ENCODE results near the gene RIIAD1.

Gene RIIAD1

GRCh38 chr1:151716771-151717631 is 4.3 kb upstream of the RIIAD1 start, which contains the start of gene CELF3:
CELF3 (minus strand) TSS chr1:151716803; CDS start chr1:151716020, 783 bp downstream.
- no peak within 1 kb of the TSS for H2AFZ ChIP-seq (ENCODE audit: low read length)
- TF ChIP-seq EZH2 (IDR thresholded peaks at IDR 0.05; ENCODE audit: borderline replicate concordance, low read length) = no peak
- no peak for TF ChIP-seq CTCF (IDR thresholded peaks at IDR 0.05; ENCODE audit: low read length)
- H3K9me3 ChIP-seq (ENCODE audit: low read length) = no peaks in the 10 kb centered on the region
- H3K79me2 ChIP-seq (ENCODE audit: insufficient read depth, low read length) = no peaks in the 10 kb centered on the region
- H3K9me2 ChIP-seq (ENCODE audit: low read depth, low read length) = no peaks in the 10 kb centered on the region
- H3K9ac ChIP-seq (ENCODE audit: low read length) = no peak within 1 kb of the TSS
- H3K4me1 ChIP-seq (ENCODE audit: insufficient read depth, low read length, severe bottlenecking) = peaks cover 5% of the 10 kb centered on the region
- H3K4me3 ChIP-seq (ENCODE audit: low read depth, low read length, poor library complexity, severe bottlenecking) = no peak within 1 kb of the TSS
- peak within 1 kb of the TSS; percentile 30; the same call in 1 of the 2 replicates for H3K4me2 ChIP-seq (ENCODE audit: low read length)
- no peaks in the 10 kb centered on the region for H4K20me1 ChIP-seq (ENCODE audit: insufficient read depth, low read length)
- no peaks in the 10 kb centered on the region for H3K36me3 ChIP-seq (ENCODE audit: insufficient read depth, low read length)
- no peak within 1 kb of the TSS for H3K27ac ChIP-seq (ENCODE audit: low read depth, low read length, poor library complexity, severe bottlenecking)
- H3F3A ChIP-seq (ENCODE audit: insufficient read depth, low read length) = no peaks in the 10 kb centered on the region
- H3K27me3 ChIP-seq (ENCODE audit: insufficient read depth, low read length) = no peaks in the 10 kb centered on the region; the same call in 1 of the 2 replicates

GRCh38 chr1:151718011-151718431 is 3.3 kb upstream of the RIIAD1 start:
- H3K79me2 ChIP-seq (ENCODE audit: insufficient read depth, low read length) = no peaks in the 10 kb centered on the region
- no peak overlapping the region for H2AFZ ChIP-seq (ENCODE audit: low read length)
- H4K20me1 ChIP-seq (ENCODE audit: insufficient read depth, low read length) = no peaks in the 10 kb centered on the region
- H3F3A ChIP-seq (ENCODE audit: insufficient read depth, low read length) = no peaks in the 10 kb centered on the region
- H3K27me3 ChIP-seq (ENCODE audit: insufficient read depth, low read length) = no peaks in the 10 kb centered on the region; the same call in 1 of the 2 replicates
- TF ChIP-seq EZH2 (IDR thresholded peaks at IDR 0.05; ENCODE audit: borderline replicate concordance, low read length) = no peak
- no peak for TF ChIP-seq CTCF (IDR thresholded peaks at IDR 0.05; ENCODE audit: low read length)
- H3K4me3 ChIP-seq (ENCODE audit: low read depth, low read length, poor library complexity, severe bottlenecking) = no peak overlapping the region
- H3K4me2 ChIP-seq (ENCODE audit: low read length) = no peak overlapping the region
- H3K27ac ChIP-seq (ENCODE audit: low read depth, low read length, poor library complexity, severe bottlenecking) = no peak overlapping the region
- H3K9me3 ChIP-seq (ENCODE audit: low read length) = no peaks in the 10 kb centered on the region
- no peaks in the 10 kb centered on the region for H3K36me3 ChIP-seq (ENCODE audit: insufficient read depth, low read length)
- no peaks in the 10 kb centered on the region for H3K9me2 ChIP-seq (ENCODE audit: low read depth, low read length)
- H3K9ac ChIP-seq (ENCODE audit: low read length) = no peak overlapping the region
- H3K4me1 ChIP-seq (ENCODE audit: insufficient read depth, low read length, severe bottlenecking) = peaks cover 5% of the 10 kb centered on the region

- H3K9me2 ChIP-seq (ENCODE audit: low read depth, low read length) = no peaks in the 10 kb centered on the region
- H3K4me1 ChIP-seq (ENCODE audit: insufficient read depth, low read length, severe bottlenecking) = peaks cover 5% of the 10 kb centered on the region
- H3K4me3 ChIP-seq (ENCODE audit: low read depth, low read length, poor library complexity, severe bottlenecking) = no peak overlapping the region
- H3K27ac ChIP-seq (ENCODE audit: low read depth, low read length, poor library complexity, severe bottlenecking) = no peak overlapping the region
- TF ChIP-seq CTCF (IDR thresholded peaks at IDR 0.05; ENCODE audit: low read length) (no peak), EZH2 (IDR thresholded peaks at IDR 0.05; ENCODE audit: borderline replicate concordance, low read length) (no peak)
- H3K36me3 ChIP-seq (ENCODE audit: insufficient read depth, low read length) = no peaks in the 10 kb centered on the region
- no peak overlapping the region for H2AFZ ChIP-seq (ENCODE audit: low read length)
- H3K9ac ChIP-seq (ENCODE audit: low read length) = no peak overlapping the region
- no peaks in the 10 kb centered on the region for H3K9me3 ChIP-seq (ENCODE audit: low read length)
- H4K20me1 ChIP-seq (ENCODE audit: insufficient read depth, low read length) = no peaks in the 10 kb centered on the region
- H3F3A ChIP-seq (ENCODE audit: insufficient read depth, low read length) = no peaks in the 10 kb centered on the region
- no peak overlapping the region for H3K4me2 ChIP-seq (ENCODE audit: low read length)
- no peaks in the 10 kb centered on the region; the same call in 1 of the 2 replicates for H3K27me3 ChIP-seq (ENCODE audit: insufficient read depth, low read length)
- H3K79me2 ChIP-seq (ENCODE audit: insufficient read depth, low read length) = no peaks in the 10 kb centered on the region
Measured at GRCh38 chr1:151718666-151719065, 2.7 kb upstream of the RIIAD1 start.
